ENCODE data around the gene STMN3.
A peak's percentile ranks its signal among the peaks of the same experiment; 100 is the strongest.

The STMN3 gene

DNA sequence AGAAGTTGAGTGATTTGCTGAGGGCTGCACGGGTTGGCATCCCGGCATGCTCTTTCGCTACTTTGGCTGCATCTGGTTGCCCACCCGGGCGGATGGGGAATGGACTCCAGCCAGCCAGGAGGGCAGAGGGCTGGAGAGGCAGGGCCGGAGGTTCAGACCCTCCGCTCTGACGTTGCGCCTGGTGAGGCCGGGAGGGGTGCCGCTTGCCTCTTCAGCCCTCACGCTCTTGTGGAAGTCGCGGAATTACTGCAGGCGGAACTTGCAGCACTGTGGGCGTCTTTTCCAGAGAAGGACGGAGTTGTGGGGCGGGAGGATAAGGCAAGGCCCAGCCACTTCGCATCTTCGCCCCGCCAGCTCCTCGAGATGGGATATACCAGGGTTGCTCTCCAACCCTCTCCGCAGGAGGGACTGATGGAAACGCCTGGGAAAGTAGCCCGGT, 5.5 kb upstream of the STMN3 start:
- TF ChIP-seq, protein P1, sequence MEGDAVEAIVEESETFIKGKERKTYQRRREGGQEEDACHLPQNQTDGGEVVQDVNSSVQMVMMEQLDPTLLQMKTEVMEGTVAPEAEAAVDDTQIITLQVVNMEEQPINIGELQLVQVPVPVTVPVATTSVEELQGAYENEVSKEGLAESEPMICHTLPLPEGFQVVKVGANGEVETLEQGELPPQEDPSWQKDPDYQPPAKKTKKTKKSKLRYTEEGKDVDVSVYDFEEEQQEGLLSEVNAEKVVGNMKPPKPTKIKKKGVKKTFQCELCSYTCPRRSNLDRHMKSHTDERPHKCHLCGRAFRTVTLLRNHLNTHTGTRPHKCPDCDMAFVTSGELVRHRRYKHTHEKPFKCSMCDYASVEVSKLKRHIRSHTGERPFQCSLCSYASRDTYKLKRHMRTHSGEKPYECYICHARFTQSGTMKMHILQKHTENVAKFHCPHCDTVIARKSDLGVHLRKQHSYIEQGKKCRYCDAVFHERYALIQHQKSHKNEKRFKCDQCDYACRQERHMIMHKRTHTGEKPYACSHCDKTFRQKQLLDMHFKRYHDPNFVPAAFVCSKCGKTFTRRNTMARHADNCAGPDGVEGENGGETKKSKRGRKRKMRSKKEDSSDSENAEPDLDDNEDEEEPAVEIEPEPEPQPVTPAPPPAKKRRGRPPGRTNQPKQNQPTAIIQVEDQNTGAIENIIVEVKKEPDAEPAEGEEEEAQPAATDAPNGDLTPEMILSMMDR (IDR thresholded peaks at IDR 0.05; ENCODE audit: control insufficient read depth, extremely low read depth, insufficient read depth), result no peak
- no peak for DNase-seq (ENCODE audit: low read depth)
- peak overlapping the region; percentile 67 for H3K4me3 ChIP-seq (ENCODE audit: low read depth, low read length)

DNA sequence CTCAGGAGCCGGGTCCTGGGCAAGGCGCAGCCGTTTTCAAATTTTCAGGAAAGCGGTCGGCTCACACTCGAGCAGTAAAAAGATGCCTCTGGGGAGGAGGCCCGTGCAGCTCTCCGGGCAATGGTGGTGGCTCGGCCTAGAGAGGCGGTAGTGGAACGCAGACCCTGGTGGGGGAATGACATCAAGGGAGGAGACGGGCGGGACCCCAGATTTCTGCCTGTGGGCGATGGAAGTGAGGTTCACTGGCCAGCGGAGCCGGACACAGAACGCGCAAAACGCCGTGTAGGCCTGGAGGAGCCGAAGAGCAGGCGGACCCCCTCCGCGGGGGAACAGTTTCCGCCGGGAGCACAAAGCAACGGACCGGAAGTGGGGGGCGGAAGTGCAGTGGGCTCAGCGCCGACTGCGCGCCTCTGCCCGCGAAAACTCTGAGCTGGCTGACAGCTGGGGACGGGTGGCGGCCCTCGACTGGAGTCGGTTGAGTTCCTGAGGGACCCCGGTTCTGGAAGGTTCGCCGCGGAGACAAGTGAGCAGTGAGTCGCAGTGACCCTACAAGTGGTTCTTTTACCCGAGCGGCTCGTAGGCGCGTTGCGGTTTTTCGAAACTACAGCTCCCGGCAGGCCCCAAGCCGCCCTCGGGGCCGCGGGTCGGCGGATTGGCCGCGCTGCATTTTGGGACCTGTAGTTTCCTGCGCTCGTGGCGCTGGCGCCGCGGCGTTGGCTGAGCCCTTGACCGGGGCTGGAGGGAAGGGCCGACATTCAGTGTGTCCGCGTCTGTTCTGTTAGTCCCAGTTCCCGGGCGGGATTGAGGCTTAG, 4.9 kb upstream of the STMN3 start, which contains the start of gene RTEL1:
Gene RTEL1, plus strand, starts transcription at position 376 of the 812 bp plus-strand sequence. CDS start 1,091 bp downstream, outside the sequence.
- H3K4me3 ChIP-seq (ENCODE audit: low read depth, low read length), result peak within 1 kb of the TSS; percentile 67
- peak; percentile 76 for DNase-seq (ENCODE audit: low read depth)
- TF ChIP-seq, protein P1 (IDR thresholded peaks at IDR 0.05; ENCODE audit: control insufficient read depth, extremely low read depth, insufficient read depth), result no peak

DNA sequence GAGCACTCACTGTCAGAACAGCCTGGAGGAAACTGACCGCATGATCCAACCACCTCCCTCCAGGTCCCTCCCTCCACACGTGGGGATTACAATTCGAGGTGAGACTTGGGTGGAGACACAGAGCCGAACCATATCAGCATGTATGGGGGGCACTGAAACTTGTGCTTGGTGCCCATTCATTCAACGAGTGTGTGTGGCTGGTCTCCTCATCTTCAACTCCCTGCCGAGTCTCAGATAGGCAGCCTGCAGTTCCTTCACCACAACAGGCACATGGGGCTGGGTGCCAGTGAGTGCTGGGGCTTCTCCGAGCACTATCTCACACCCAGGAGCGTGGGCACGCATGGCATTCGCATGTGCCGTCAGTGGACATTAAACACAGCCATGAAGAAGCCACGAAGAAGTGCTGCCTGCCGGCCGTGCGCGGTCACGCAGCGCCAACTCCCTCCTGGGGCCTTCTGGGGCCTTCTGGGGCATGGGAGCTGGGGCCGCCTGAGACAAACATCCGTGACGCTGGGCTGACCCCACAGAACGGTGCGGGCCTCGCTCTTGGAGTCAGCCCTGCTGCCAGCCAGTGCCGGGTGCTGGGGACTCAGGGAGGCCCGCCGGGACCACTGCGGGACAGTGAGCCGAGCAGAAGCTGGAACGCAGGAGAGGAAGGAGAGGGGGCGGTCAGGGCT, 4.2 kb upstream of the STMN3 start:
- TF ChIP-seq, protein P1 (IDR thresholded peaks at IDR 0.05; ENCODE audit: control insufficient read depth, extremely low read depth, insufficient read depth), result no peak
- peak overlapping the region; percentile 67 for H3K4me3 ChIP-seq (ENCODE audit: low read depth, low read length)
- no peak for DNase-seq (ENCODE audit: low read depth)

DNA sequence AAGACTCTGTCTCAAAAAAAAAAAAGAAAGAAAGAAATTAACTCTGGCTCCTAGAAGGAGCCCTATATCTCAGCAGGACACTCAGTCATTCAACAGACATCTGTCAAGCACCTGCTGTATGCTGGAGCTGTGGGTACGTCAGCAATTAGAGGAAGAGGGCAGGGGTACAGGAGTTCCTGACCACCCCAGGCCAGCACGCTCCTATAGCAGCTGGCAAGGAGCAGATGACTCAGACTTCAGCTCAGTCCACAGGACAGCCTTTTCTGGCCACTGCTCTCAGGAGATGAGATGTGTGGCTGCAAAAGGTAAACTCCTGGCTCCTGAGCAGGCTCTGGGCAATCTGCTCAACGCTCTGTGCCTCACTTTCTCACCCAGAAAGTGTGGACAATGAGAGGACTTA, 3.2 kb upstream of the STMN3 start:
- no peak for DNase-seq (ENCODE audit: low read depth)
- TF ChIP-seq, protein P1 (IDR thresholded peaks at IDR 0.05; ENCODE audit: control insufficient read depth, extremely low read depth, insufficient read depth), result no peak
- H3K4me3 ChIP-seq (ENCODE audit: low read depth, low read length), result no peak overlapping the region

DNA sequence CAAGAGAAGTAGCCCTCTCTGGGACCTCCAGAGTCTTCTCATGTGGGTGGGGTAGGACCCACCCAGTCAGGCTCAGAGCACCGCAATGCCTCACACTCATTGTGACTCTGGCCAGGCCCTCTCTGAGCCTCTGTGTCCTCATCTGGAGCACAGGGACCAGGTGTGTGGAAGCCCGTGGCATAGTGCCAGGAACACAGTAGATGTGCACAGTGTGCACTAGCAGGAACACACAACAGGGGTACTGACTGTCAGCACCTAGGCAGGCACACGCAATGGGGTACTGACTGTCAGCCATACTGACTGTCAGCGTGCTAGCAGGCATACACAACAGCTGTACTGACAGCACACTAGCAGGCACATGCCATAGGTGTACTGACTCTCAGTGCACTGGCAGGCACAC, 2.0 kb upstream of the STMN3 start:
- H3K4me3 ChIP-seq (ENCODE audit: low read depth, low read length), result no peak overlapping the region
- TF ChIP-seq, protein P1 (IDR thresholded peaks at IDR 0.05; ENCODE audit: control insufficient read depth, extremely low read depth, insufficient read depth), result no peak
- no peak for DNase-seq (ENCODE audit: low read depth)

DNA sequence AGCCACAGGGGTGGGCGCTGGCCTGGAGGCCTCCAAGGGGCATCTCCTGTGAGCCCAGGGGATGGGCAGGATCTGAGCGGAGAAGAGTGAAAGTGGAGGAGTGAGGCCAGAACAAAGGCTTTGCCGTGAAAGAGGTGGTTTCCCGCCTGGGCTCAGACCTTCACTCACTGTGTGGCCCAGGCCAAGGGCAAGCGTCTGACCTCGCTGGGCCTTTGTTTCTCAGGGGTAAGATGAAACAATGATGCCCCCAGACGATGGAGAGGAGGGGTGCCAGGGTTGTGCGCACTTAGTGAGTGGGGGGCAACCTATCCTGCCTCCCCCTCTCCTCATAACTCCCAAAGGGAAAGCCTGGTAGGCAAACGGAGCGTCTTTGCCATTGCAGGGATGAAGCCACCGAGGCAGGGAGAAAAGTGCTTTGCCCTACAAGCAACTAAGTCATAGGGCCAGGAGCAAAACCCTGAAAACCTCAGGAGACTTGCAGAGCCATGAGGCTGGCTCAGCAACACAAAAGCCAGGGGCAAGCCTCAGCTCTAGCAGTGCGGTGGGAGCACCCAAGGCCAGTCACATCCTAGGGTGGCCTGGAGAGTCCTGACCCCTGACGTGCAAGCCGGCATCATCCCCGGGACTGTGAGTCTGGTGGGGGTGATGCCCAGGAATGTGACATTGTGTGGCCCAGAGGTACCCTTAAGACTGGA, 897 bp upstream of the STMN3 start:
- no peak overlapping the region for H3K4me3 ChIP-seq (ENCODE audit: low read depth, low read length)
- TF ChIP-seq, protein P1 (IDR thresholded peaks at IDR 0.05; ENCODE audit: control insufficient read depth, extremely low read depth, insufficient read depth), result no peak
- no peak for DNase-seq (ENCODE audit: low read depth)
